Prostate gland (tissue), 2 donors: ENCODE measurements around the gene BICRA. TPM values are rescaled to one million over a fixed set of nuclear protein-coding genes. Genes with fewer than 3 reads are reported as not detected.
A peak's percentile ranks its signal among the peaks of the same experiment; 100 is the strongest.
"Not testable (repeated sequence)": the region's sequence is repeated elsewhere in the genome, so short reads cannot be mapped to it uniquely, and the experiment has no call there.

Experiments used
- DNase-seq: peaks from one replicate; pipeline ENCODE4 v3.0.0-alpha.2; 2019; ENCODE audit warnings: low spot score
- H3K27ac ChIP-seq, 2 donors: fragments of 200-600 bp; sonication (generic); 2 replicates each; pipeline ENCODE4 v1.5.1; 2017 to 2019
- H3K27me3 ChIP-seq: fragments of 200-600 bp; sonication (generic); replicated peaks from 2 replicates; pipeline ENCODE4 v1.5.1; 2019; ENCODE audit not compliant: insufficient read depth
- H3K36me3 ChIP-seq, 2 donors: fragments of 200-600 bp; sonication (generic); 1 replicate in 1 of 2; 2 replicates in 1 of 2; pipeline versions ENCODE4 v1.5.1 to v1.8.1; 2017 to 2019
- H3K4me1 ChIP-seq: fragments of 200-600 bp; sonication (generic); replicated peaks from 2 replicates; pipeline ENCODE4 v1.5.1; 2019
- H3K4me3 ChIP-seq, 2 donors: fragments of 200-600 bp; sonication (generic); 2 replicates each; pipeline ENCODE4 v1.5.1; 2017 to 2019
- H3K9me3 ChIP-seq: fragments of 200-600 bp; sonication (generic); 2 replicates; pipeline ENCODE4 v1.5.1; 2017
- POLR2A ChIP-seq: fragments of 450-650 bp; IDR thresholded peaks from one replicate; pipeline ENCODE4 v1.6.1; 2016; ENCODE audit warnings: antibody characterized with exemption, mild to moderate bottlenecking
- POLR2AphosphoS5 ChIP-seq: sonication (generic); formaldehyde crosslinking; IDR thresholded peaks from one replicate; pipeline ENCODE4 v1.6.1; 2017; ENCODE audit warnings: antibody characterized with exemption
- WGBS: methylation state at CpG from one replicate; pipeline ENCODE4 v1.1.5; 2018; 5-methylcytosine and 5-hydroxymethylcytosine counted together
- intact Hi-C: fragments of 100-400 bp; cut with DNase I; formaldehyde crosslinking; loops from one replicate; pipeline ENCODE4 v1.14.2; 2022
- total RNA-seq, 2 donors: library from RNA; depleted of rRNA; stranded (reverse); fragments of >200 nt; gene quantifications; one replicate each; pipeline ENCODE4 v1.1.0, GENCODE V29; 2016
- TF ChIP-seq, protein P1 (sequence below), 4 experiments: fragments of 200-600 bp in 2 of 4; fragments of 450-650 bp in 2 of 4; sonication (generic) in 2 of 4; IDR thresholded peaks; 1 replicate in 3 of 4; 2 replicates in 1 of 4; pipeline ENCODE4 v1.5.1; 2016 to 2019; ENCODE audit warnings: antibody characterized with exemption in 4 of 4, mild to moderate bottlenecking in 2 of 4, moderate library complexity in 2 of 4

BICRA gene
- total RNA-seq, 2 donors from 2014 or later: 19.4 to 25.3 TPM

GRCh38 chr19:47631681-47632446, 22.9 kb downstream of the BICRA start:
- intact Hi-C loops: no loop called here
- DNase-seq: no peak
- no peaks in the 10 kb centered on the region for H3K36me3 ChIP-seq

DNA sequence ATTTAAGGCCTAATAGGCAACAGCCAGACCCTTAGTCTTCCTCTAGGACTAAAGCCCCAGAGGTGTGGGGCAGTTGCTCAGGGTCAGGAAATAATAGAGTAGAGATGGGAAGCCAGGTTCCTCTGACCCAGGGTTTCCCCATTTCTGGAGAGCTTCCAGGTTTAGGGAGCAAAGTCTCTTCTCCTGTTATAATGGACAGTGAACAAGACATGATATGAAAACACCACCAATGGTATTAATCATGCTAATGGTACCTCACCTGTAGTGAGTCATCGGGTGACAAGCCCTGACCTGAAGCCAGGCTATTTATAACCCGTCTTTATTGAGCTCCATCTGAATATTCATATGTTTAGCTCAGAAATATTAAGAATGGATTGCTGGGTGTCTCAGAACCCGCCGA, 24.6 kb downstream of the BICRA start:
- no peaks in the 10 kb centered on the region for H3K27me3 ChIP-seq
- TF ChIP-seq POLR2AphosphoS5 (no peak), POLR2A (no peak)
- TF ChIP-seq, protein P1, sequence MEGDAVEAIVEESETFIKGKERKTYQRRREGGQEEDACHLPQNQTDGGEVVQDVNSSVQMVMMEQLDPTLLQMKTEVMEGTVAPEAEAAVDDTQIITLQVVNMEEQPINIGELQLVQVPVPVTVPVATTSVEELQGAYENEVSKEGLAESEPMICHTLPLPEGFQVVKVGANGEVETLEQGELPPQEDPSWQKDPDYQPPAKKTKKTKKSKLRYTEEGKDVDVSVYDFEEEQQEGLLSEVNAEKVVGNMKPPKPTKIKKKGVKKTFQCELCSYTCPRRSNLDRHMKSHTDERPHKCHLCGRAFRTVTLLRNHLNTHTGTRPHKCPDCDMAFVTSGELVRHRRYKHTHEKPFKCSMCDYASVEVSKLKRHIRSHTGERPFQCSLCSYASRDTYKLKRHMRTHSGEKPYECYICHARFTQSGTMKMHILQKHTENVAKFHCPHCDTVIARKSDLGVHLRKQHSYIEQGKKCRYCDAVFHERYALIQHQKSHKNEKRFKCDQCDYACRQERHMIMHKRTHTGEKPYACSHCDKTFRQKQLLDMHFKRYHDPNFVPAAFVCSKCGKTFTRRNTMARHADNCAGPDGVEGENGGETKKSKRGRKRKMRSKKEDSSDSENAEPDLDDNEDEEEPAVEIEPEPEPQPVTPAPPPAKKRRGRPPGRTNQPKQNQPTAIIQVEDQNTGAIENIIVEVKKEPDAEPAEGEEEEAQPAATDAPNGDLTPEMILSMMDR (IDR thresholded peaks at IDR 0.05): no peak
- no peaks in the 10 kb centered on the region for H3K9me3 ChIP-seq
- intact Hi-C loops: no loop called here
- peak overlapping the region; percentile 19 to 58 for H3K27ac ChIP-seq
- no peaks in the 10 kb centered on the region for H3K4me1 ChIP-seq
- DNase-seq: no peak
- 53% methylated on average over 4 of the region's 4 CpGs for WGBS
- no peaks in the 10 kb centered on the region for H3K36me3 ChIP-seq
- H3K4me3 ChIP-seq: no peak overlapping the region

More at GRCh38 chr19:47631681-47632446, 22.9 kb downstream of the BICRA start:
- Histone ChIP-seq H3K4me1 (no peaks in the 10 kb centered on the region), H3K27me3 (no peaks in the 10 kb centered on the region), H3K4me3 (no peak overlapping the region), H3K27ac (no peak overlapping the region), H3K9me3 (no peaks in the 10 kb centered on the region)
- WGBS: 79% methylated on average over 18 of the region's 18 CpGs
- TF ChIP-seq, protein P1 (IDR thresholded peaks at IDR 0.05): no peak
- TF ChIP-seq POLR2A: no peak
- no peak for TF ChIP-seq POLR2AphosphoS5

DNA sequence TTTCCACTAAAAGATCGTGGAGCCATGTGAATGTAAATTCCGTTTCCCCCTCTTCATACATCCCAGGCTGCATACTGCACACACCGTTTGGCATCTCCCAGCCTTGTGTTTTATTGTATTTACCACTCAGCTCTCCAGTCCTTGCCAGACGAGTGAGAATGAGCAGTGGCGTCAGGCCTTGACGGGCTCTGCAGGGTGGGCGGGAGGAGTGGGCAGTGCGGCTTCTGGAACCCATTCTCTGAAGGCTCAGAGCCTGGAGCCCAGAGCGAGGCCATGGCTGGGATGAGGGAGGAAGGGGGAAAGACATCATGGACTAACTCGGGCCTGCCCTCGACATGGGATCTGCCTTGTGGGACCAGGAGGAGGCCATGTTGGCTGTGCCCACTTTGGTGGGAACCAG, 25.1 kb downstream of the BICRA start:
- H3K4me3 ChIP-seq: no peak overlapping the region
- TF ChIP-seq POLR2A (no peak), POLR2AphosphoS5 (no peak)
- TF ChIP-seq, protein P1 (IDR thresholded peaks at IDR 0.05): no peak
- no peaks in the 10 kb centered on the region for H3K9me3 ChIP-seq
- no peaks in the 10 kb centered on the region for H3K4me1 ChIP-seq
- H3K36me3 ChIP-seq: no peaks in the 10 kb centered on the region
- intact Hi-C loops: no loop called here
- no peak for DNase-seq
- peak overlapping the region; percentile 0 to 58 for H3K27ac ChIP-seq
- H3K27me3 ChIP-seq: no peaks in the 10 kb centered on the region
- WGBS: 38% methylated on average over 11 of the region's 11 CpGs

GRCh38 chr19:47635152-47635754, 26.3 kb downstream of the BICRA start:
- DNase-seq, intact Hi-C loops, H3K4me1 ChIP-seq, H3K4me3 ChIP-seq, H3K27ac ChIP-seq, H3K36me3 ChIP-seq, H3K27me3 ChIP-seq, H3K9me3 ChIP-seq: not testable (repeated sequence)
- WGBS: 93% methylated on average over 6 of the region's 6 CpGs

GRCh38 chr19:47637550-47637949, 28.6 kb downstream of the BICRA start:
- Histone ChIP-seq H3K9me3 (no peaks in the 10 kb centered on the region), H3K4me3 (no peak overlapping the region), H3K36me3 (no peaks in the 10 kb centered on the region), H3K27me3 (no peaks in the 10 kb centered on the region), H3K27ac (peak overlapping the region; percentile 35 to 44), H3K4me1 (no peaks in the 10 kb centered on the region)
- TF ChIP-seq, protein P1 (IDR thresholded peaks at IDR 0.05): no peak
- TF ChIP-seq POLR2AphosphoS5: no peak
- TF ChIP-seq POLR2A: no peak
- WGBS: 81% methylated on average over 11 of the region's 11 CpGs
- DNase-seq: no peak
- intact Hi-C loops: no loop called here
